Cardiac muscle cell (in vitro differentiated cells and primary cell): Measurements from ENCODE around the gene GSTM1. TPM values are rescaled to one million over a fixed set of nuclear protein-coding genes. Genes with fewer than 3 reads are reported as not detected.
"Not testable (repeated sequence)": the region's sequence is repeated elsewhere in the genome, so short reads cannot be mapped to it uniquely, and the experiment has no call there.

Experiments used
- DNase-seq, 2 donors: peaks; one replicate each; pipeline versions ENCODE4 v3.0.0 to v3.0.0-alpha.2; 2010 to 2017; ENCODE audit warnings: low read depth in 1 of 2, low spot score in 1 of 2
- H3K27ac ChIP-seq: fragments of 200-600 bp; sonication (generic); 2 replicates; pipeline ENCODE4 v1.5.1; 2016
- H3K27me3 ChIP-seq: fragments of 200-600 bp; sonication (generic); 2 replicates; pipeline ENCODE4 v1.6.0; 2016; ENCODE audit warnings: control low read depth
- H3K36me3 ChIP-seq: fragments of 200-600 bp; sonication (generic); 2 replicates; pipeline ENCODE4 v1.5.1; 2016; ENCODE audit warnings: control low read depth
- H3K4me1 ChIP-seq: fragments of 200-600 bp; sonication (generic); 2 replicates; pipeline ENCODE4 v1.8.1; 2017; ENCODE audit warnings: low read depth, mild to moderate bottlenecking, mixed run types
- H3K4me3 ChIP-seq: fragments of 200-600 bp; sonication (generic); 2 replicates; pipeline ENCODE4 v1.5.1; 2016; ENCODE audit warnings: mild to moderate bottlenecking
- H3K9me3 ChIP-seq: fragments of 200-600 bp; sonication (generic); 2 replicates; pipeline ENCODE4 v1.5.1; 2017; ENCODE audit warnings: low read depth, mild to moderate bottlenecking, control low read depth
- polyA plus RNA-seq: library from polyadenylated mRNA; unstranded; fragments of >200 nt; fragmentation: Nextera tagmentation; extraction: Ambion mirVana; gene quantifications from 2 replicates; pipeline ENCODE4 v1.2.1, GENCODE V29; 2016
- total RNA-seq: library from RNA; depleted of rRNA; stranded (reverse); fragments of >200 nt; gene quantifications from 2 replicates; pipeline ENCODE4 v1.2.3, GENCODE V29; 2016
- TF ChIP-seq, protein P1 (sequence below): IDR thresholded peaks from 2 replicates; pipeline ENCODE4 v1.5.1; 2012; ENCODE audit warnings: low read depth, mild to moderate bottlenecking, low read length

Gene GSTM1
- total and polyA plus RNA-seq, 2 experiments from 2014 or later = 10.7 to 14.1 TPM

DNA sequence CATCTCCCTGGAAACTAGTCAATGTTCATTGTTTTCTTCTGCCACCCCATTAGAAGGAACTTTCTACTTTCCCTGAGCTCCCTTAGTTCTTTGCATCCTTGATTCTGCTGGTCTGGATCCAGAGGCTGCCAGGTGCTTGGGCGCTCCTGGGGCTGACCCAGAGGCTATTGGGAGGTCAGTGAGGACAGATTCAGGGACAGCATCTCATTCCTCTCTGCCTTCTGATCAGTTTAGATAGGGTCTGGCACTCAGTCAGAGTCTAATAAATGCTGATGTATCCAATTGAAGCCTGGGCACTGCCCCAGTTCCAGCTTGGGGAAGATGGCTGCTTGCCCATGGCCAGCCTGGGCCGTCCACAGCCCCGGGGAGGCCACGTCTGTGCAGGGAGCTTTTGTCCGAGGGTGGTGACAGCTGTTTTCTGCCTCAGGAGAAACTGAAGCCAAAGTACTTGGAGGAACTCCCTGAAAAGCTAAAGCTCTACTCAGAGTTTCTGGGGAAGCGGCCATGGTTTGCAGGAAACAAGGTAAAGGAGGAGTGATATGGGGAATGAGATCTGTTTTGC, 2.3 kb downstream of the GSTM1 start:
- Histone ChIP-seq H3K27me3 (no peaks in the 10 kb centered on the region), H3K9me3 (no peaks in the 10 kb centered on the region), H3K4me1 (no peaks in the 10 kb centered on the region), H3K4me3 (no peak overlapping the region), H3K36me3 (no peaks in the 10 kb centered on the region), H3K27ac (no peak overlapping the region)
- TF ChIP-seq, protein P1, sequence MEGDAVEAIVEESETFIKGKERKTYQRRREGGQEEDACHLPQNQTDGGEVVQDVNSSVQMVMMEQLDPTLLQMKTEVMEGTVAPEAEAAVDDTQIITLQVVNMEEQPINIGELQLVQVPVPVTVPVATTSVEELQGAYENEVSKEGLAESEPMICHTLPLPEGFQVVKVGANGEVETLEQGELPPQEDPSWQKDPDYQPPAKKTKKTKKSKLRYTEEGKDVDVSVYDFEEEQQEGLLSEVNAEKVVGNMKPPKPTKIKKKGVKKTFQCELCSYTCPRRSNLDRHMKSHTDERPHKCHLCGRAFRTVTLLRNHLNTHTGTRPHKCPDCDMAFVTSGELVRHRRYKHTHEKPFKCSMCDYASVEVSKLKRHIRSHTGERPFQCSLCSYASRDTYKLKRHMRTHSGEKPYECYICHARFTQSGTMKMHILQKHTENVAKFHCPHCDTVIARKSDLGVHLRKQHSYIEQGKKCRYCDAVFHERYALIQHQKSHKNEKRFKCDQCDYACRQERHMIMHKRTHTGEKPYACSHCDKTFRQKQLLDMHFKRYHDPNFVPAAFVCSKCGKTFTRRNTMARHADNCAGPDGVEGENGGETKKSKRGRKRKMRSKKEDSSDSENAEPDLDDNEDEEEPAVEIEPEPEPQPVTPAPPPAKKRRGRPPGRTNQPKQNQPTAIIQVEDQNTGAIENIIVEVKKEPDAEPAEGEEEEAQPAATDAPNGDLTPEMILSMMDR = no peak
- no peak for DNase-seq

DNA sequence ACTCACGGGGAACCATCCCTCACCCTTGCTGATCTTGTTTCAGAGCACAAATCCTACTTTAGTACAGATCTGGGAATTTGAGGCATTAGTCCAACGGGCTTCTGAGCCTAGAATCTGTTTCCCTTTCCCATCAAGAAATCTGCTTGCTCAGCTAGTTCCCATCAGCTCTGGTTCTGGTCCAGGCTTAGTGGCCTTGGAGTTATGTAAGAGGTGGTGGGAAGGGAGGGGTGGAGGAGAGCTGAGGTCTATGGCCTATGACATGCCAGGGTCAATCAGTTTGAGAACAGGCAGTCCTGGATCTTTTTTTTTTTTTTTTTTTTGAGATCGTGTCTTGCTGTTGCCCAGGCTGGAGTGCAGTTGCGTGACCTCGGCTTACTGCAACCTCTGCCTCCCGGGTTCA, 4.1 kb downstream of the GSTM1 start:
- DNase-seq = no peak
- no peak overlapping the region for H3K4me3 ChIP-seq
- no peak overlapping the region for H3K27ac ChIP-seq
- no peaks in the 10 kb centered on the region for H3K27me3 ChIP-seq
- TF ChIP-seq, protein P1 = no peak
- H3K4me1 ChIP-seq = no peaks in the 10 kb centered on the region
- no peaks in the 10 kb centered on the region for H3K9me3 ChIP-seq
- H3K36me3 ChIP-seq = no peaks in the 10 kb centered on the region

DNA sequence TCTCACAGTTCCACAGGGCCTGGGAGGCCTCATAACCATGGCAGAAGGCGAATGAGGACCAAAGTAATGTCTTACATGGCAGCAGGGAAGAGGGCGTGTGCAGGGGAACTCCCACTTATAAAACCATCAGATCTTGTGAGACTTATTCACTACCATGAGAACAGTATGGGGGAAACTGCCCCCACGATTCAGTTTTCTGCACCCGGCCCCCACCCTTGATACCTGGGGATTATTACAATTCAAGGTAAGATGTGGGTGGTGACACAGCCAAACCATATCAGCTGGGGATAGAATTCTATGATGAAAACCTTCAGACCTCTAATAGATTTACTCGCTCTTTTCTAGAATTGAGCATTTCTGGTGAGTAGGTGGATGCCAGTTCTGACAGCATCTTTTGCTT, 6.8 kb downstream of the GSTM1 start:
- DNase-seq, H3K9me3 ChIP-seq, H3K36me3 ChIP-seq, H3K27ac ChIP-seq, H3K4me3 ChIP-seq, H3K27me3 ChIP-seq, H3K4me1 ChIP-seq: not testable (repeated sequence)

DNA sequence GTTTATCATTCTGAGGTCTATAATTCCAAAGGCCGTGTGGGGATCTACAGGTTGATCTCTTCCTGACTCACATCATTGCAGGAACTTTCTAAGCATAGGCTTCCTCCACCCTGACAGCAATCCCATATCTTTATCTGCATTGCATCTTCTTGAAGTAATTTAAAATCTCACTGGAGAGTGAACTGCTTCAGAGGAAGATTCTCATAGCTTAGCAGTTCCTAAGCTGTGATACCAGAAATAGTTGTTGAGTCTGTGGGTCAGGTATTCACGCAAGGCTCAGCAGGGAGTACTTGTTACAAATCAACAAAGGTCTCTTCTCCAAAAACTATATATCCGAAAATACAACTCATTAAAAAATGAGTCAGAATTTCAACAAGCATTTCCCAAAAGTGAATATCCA, 7.5 kb downstream of the GSTM1 start:
- H3K9me3 ChIP-seq, DNase-seq, H3K4me1 ChIP-seq, H3K27ac ChIP-seq, H3K4me3 ChIP-seq, H3K27me3 ChIP-seq, H3K36me3 ChIP-seq: not testable (repeated sequence)

DNA sequence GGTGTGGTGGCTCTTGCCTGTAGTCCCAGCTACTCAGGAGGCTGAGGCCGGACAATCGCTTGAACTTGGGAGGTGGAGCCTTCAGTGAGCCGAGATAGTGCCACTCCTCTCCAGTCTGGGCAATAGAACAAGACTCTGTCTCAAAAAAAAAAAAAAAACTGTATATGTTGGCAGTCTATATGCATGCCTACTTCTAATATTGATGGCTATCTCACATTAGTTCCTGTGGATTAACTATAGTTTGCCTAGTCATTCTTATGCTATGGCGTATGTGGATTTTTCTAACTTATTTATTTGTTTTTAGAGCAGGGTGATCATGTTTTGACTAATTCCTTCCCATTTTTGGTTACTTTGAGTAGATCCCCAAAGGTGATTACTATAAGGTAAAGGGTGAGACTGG, 9.4 kb downstream of the GSTM1 start:
- Histone ChIP-seq H3K27me3 (no peaks in the 10 kb centered on the region), H3K27ac (no peak overlapping the region), H3K4me3 (no peak overlapping the region), H3K9me3 (no peaks in the 10 kb centered on the region), H3K36me3 (no peaks in the 10 kb centered on the region), H3K4me1 (no peaks in the 10 kb centered on the region)
- DNase-seq = no peak
- TF ChIP-seq, protein P1 = no peak

DNA sequence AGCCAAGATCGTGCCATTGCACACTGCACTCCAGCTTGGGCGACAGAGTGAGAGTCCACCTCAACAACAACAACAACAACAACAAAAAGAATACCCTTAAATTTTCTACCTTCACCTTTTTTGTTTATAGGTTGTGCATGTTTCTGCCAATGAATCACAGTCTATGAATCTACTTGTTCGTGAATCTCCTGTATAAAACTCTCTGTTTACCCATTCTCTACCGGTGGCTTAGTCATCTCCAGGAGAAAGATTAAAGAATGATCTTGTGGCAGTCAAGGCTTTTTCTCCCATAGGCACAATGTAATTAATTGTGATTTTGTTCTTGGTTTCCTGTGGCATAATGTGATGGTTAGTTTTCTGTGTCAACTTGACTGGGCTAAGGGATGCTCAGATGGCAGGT, 10.2 kb downstream of the GSTM1 start:
- H3K27ac ChIP-seq, DNase-seq, H3K4me3 ChIP-seq, H3K9me3 ChIP-seq, H3K4me1 ChIP-seq, H3K27me3 ChIP-seq, H3K36me3 ChIP-seq: not testable (repeated sequence)

DNA sequence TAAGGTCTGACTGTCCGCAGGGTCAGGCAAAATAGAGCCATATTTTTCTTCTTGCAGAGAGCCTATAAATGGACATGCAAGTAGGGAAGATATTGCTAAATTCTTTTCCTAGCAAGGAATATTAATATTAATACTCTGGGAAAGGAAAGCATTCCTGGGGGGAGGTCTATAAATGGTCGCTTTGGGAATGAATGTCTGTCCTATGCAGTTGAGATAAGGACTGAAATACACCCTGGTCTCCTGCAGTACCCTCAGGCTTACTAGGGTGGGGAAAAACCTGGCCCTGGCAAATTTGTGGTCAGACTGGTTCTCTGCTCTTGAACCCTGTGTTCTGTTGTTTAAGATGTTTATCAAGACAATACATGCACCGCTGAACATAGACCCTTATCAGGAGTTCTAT, 15.3 kb downstream of the GSTM1 start:
- not testable (repeated sequence) for H3K27me3 ChIP-seq, H3K4me3 ChIP-seq, DNase-seq, H3K36me3 ChIP-seq, H3K9me3 ChIP-seq, H3K4me1 ChIP-seq, H3K27ac ChIP-seq

DNA sequence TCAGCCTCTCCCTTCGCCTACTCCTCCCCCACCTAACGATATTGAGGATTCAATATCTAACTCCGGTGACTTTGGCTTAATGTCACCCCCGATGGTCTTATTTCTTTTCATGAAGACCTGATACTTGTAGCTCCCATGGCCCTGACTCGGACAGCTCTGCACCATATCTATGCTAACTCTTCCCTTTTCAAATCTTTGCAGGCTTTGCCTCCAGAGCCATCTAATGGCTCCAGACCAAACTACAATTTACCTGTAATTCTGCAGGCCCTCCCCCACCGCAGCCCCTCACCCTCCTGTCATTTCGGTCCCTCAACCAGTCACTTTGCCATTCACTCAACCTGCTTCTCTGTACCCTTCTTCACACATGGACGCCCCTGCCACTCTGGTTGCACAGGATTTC, 16.6 kb downstream of the GSTM1 start:
- no peak for DNase-seq
- Histone ChIP-seq H3K27ac (no peak overlapping the region), H3K27me3 (no peaks in the 10 kb centered on the region), H3K9me3 (no peaks in the 10 kb centered on the region), H3K4me3 (no peak overlapping the region), H3K4me1 (no peaks in the 10 kb centered on the region), H3K36me3 (no peaks in the 10 kb centered on the region)
- TF ChIP-seq, protein P1 = no peak
